HAP-1 (cell line): ENCODE measurements around the gene SERPINB7.

Source experiments
- DNase-seq, 2 experiments: peaks; one replicate each; pipeline ENCODE4 v3.0.0-alpha.2; 2016 to 2020; ENCODE audit warnings: low spot score in 2 of 2
- H3K27me3 ChIP-seq: fragments of 250-450 bp; sonication (Bioruptor Pico); 2 replicates; pipeline ENCODE4 v1.5.1; 2020; ENCODE audit warnings: low read depth, mild to moderate bottlenecking, moderate library complexity
- H3K36me3 ChIP-seq: fragments of 250-450 bp; sonication (Bioruptor Pico); replicated peaks from 2 replicates; pipeline ENCODE4 v1.5.1; 2020; ENCODE audit warnings: mild to moderate bottlenecking
- H3K4me1 ChIP-seq: fragments of 250-450 bp; sonication (Bioruptor Pico); 2 replicates; pipeline ENCODE4 v1.5.1; 2020; ENCODE audit warnings: mild to moderate bottlenecking
- H3K4me3 ChIP-seq: fragments of 250-450 bp; sonication (Bioruptor Pico); 2 replicates; pipeline ENCODE4 v1.5.1; 2020; ENCODE audit warnings: mild to moderate bottlenecking, moderate library complexity
- H3K9me3 ChIP-seq: fragments of 250-450 bp; sonication (Bioruptor Pico); 2 replicates; pipeline ENCODE4 v1.5.1; 2020; ENCODE audit warnings: mild to moderate bottlenecking, moderate library complexity
- in situ Hi-C: fragments of 300-500 bp; cut with MboI; formaldehyde crosslinking; loops from 3 replicates; pipeline ENCODE4 v1.14.3; 2020; ENCODE audit warnings: low sequenced_read_pairs, inconsistent platforms, mixed read lengths

Gene SERPINB7

GRCh38 chr18:63843008-63843407 is 67.8 kb downstream of the SERPINB7 start:
- in situ Hi-C loops: loop anchor here (10.0 kb wide), 1 partner anchor 328 kb away; no protein-coding TSS in a partner anchor
- H3K9me3 ChIP-seq: no peaks in the 10 kb centered on the region
- no peaks in the 10 kb centered on the region for H3K4me1 ChIP-seq
- H3K4me3 ChIP-seq: no peak overlapping the region
- H3K36me3 ChIP-seq: no peaks in the 10 kb centered on the region
- no peak for DNase-seq
- H3K27me3 ChIP-seq: peaks cover 26% of the 10 kb centered on the region

DNA sequence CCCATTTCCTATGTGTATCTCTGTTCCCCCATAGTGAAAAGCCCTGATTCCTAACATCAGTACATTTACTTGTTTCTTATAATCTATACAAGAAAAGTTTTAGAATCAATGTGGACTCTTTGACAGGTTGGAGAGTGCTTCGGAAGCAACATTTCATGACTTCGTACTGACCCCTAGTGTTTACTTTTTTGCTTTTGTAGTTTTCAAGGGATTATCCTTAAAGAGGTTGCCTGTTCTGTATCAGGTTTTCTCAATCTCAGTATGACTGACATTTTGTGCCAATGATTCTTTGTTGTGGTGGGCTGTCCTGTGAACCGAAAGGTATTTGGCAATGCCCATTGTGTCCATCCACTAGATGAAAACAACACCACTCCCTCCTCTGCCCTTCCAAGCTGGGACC is 69.0 kb downstream of the SERPINB7 start:
- H3K4me3 ChIP-seq: no peak overlapping the region
- H3K36me3 ChIP-seq: no peaks in the 10 kb centered on the region
- H3K9me3 ChIP-seq: no peaks in the 10 kb centered on the region
- no peaks in the 10 kb centered on the region for H3K4me1 ChIP-seq
- DNase-seq: peak in 1 of 2 experiments; percentile 12
- in situ Hi-C loops: loop anchor here (10.0 kb wide), 1 partner anchor 329 kb away; no protein-coding TSS in a partner anchor
- H3K27me3 ChIP-seq: peaks cover 26% of the 10 kb centered on the region

DNA sequence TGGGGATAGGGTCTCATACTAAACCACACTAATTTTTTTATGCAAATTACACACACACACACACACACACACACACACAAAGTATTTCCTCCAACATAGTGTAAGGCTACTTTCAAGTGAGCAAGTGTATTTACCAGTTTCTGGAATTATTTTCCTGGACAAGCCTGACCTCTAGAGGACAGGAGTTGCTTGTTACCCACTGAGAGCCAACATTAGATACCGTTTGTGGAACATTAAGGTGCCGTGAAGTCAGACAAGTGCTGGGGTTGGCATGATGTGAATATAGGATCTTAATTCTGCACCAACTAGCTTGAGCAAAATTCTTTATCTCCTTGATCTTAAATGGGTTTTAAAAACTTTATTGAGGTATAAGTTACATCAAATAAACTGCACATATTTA is 72.9 kb downstream of the SERPINB7 start:
- Histone ChIP-seq H3K27me3 (peaks cover 11% of the 10 kb centered on the region), H3K4me1 (no peaks in the 10 kb centered on the region), H3K36me3 (no peaks in the 10 kb centered on the region), H3K4me3 (no peak overlapping the region), H3K9me3 (no peaks in the 10 kb centered on the region)
- in situ Hi-C loops: loop anchor here (10.0 kb wide), 1 partner anchor 333 kb away; no protein-coding TSS in a partner anchor
- peak; percentile 10 to 59 for DNase-seq

DNA sequence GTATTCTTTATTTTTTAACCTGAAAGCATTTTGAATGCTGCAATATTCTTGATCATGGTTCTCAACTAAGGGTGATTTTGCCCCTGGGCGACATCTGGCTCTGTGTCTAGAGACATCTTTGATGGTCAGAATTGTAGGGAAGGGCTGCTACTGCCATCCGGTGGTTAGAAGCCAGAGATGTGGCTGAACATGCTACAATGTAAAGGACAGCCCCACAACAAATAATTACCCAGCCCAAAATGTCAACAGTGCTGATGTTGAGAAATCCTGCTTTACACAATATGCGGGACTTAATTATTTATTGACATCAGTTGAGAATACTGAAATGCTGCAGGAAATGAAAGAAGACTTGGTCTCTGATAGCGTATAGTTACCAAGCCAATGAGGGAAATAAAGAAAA is 74.8 kb downstream of the SERPINB7 start:
- Histone ChIP-seq H3K27me3 (peaks cover 11% of the 10 kb centered on the region), H3K9me3 (no peaks in the 10 kb centered on the region), H3K4me1 (no peaks in the 10 kb centered on the region), H3K36me3 (no peaks in the 10 kb centered on the region), H3K4me3 (no peak overlapping the region)
- in situ Hi-C loops: no loop called here
- DNase-seq: peak in 1 of 2 experiments; percentile 28

- Histone ChIP-seq H3K4me1 (no peaks in the 10 kb centered on the region), H3K27me3 (peaks cover 11% of the 10 kb centered on the region), H3K9me3 (no peaks in the 10 kb centered on the region), H3K4me3 (no peak overlapping the region), H3K36me3 (no peaks in the 10 kb centered on the region)
- no peak for DNase-seq
- in situ Hi-C loops: no loop called here
Measured at GRCh38 chr18:63850636-63851035, 75.4 kb downstream of the SERPINB7 start.
